BJ (cell line): ENCODE results near the gene TRIM6. TPM values are rescaled to one million over a fixed set of nuclear protein-coding genes. Genes with fewer than 3 reads are reported as not detected.
"Not testable (repeated sequence)": the region's sequence is repeated elsewhere in the genome, so short reads cannot be mapped to it uniquely, and the experiment has no call there.

Experiments
- CTCF ChIA-PET: fragments of 350-600 bp; formaldehyde crosslinking; extraction: SDS; loops from one replicate; lab custom pipeline; 2021; ENCODE audit warnings: antibody characterized with exemption, inconsistent platforms; lab: Yijun Ruan, JAX
- POLR2A ChIA-PET: fragments of 300-600 bp; sonication (Branson Sonifier 250); formaldehyde crosslinking; extraction: SDS; loops from one replicate; lab custom pipeline; 2021; ENCODE audit warnings: antibody characterized with exemption; lab: Charles Lee
- DNase-seq: peaks from one replicate; pipeline ENCODE4 v3.0.0-alpha.2; 2011; ENCODE audit warnings: low read depth
- H3K27me3 ChIP-seq: 2 replicates; pipeline ENCODE4 v1.6.0; 2011; ENCODE audit warnings: low read length; ENCODE audit not compliant: control insufficient read depth, insufficient read depth
- H3K36me3 ChIP-seq: 2 replicates; pipeline ENCODE4 v1.5.1; 2011; ENCODE audit warnings: low read length; ENCODE audit not compliant: control insufficient read depth, insufficient read depth
- H3K4me3 ChIP-seq: 2 replicates; pipeline ENCODE4 v1.5.1; 2011; ENCODE audit warnings: low read depth, mild to moderate bottlenecking, control low read depth, low read length
- CTCF ChIP-seq: IDR thresholded peaks from 2 replicates; pipeline ENCODE4 v1.5.1; 2011; ENCODE audit warnings: low read depth, mild to moderate bottlenecking, control low read depth, inconsistent platforms, low read length, moderate library complexity; ENCODE audit not compliant: insufficient read depth
- polyA plus RNA-seq: library from polyadenylated mRNA; depleted of rRNA; stranded (reverse); fragments of >200 nt; gene quantifications from 2 replicates; pipeline ENCODE4 v1.2.3, GENCODE V29; 2011

TRIM6 gene
- polyA plus RNA-seq, 1 experiment, result 3.8 TPM

- POLR2A ChIA-PET, result no interaction called here
- Histone ChIP-seq H3K4me3 (no peak overlapping the region), H3K36me3 (no peaks in the 10 kb centered on the region), H3K27me3 (0 out of 2 replicates have a peak, but pooled peaks cover 2% of the 10 kb centered on the region)
- no peak for TF ChIP-seq CTCF
- no peak for DNase-seq
- CTCF ChIA-PET, result no interaction called here
These were observed 21.3 kb upstream of the TRIM6 start for GRCh38 chr11:5575152-5575551.

GRCh38 chr11:5577101-5577500 is 19.3 kb upstream of the TRIM6 start:
- H3K36me3 ChIP-seq, result no peaks in the 10 kb centered on the region
- no peak overlapping the region for H3K4me3 ChIP-seq
- CTCF ChIA-PET, result interaction anchor here (1.5 kb wide), 1 partner anchor 8 kb away, joined by 3 read pairs; no protein-coding TSS in a partner anchor
- no peak for DNase-seq
- POLR2A ChIA-PET, result no interaction called here
- TF ChIP-seq CTCF, result no peak
- H3K27me3 ChIP-seq, result 0 out of 2 replicates have a peak, but pooled peaks cover 2% of the 10 kb centered on the region

- no peaks in the 10 kb centered on the region for H3K36me3 ChIP-seq
- H3K27me3 ChIP-seq, result 0 out of 2 replicates have a peak, but pooled peaks cover 2% of the 10 kb centered on the region
- POLR2A ChIA-PET, result no interaction called here
- CTCF ChIA-PET, result interaction anchor here (1.0 kb wide), 1 partner anchor 20 kb away, joined by 3 read pairs; no protein-coding TSS in a partner anchor
- no peak for DNase-seq
- H3K4me3 ChIP-seq, result no peak within 1 kb of the TSS
- TF ChIP-seq CTCF, result no peak
These were observed 15.9 kb upstream of the TRIM6 start, which contains the start of gene OR52B6 for GRCh38 chr11:5580577-5580976. OR52B6 (plus strand) TSS chr11:5580877; CDS start chr11:5580877, 0 bp downstream.

GRCh38 chr11:5581014-5581413 is 15.4 kb upstream of the TRIM6 start:
- 0 out of 2 replicates have a peak, but pooled peaks cover 2% of the 10 kb centered on the region for H3K27me3 ChIP-seq
- ChIA-PET POLR2A (no interaction called here), CTCF (no interaction called here)
- DNase-seq, result no peak
- no peak overlapping the region for H3K4me3 ChIP-seq
- no peak for TF ChIP-seq CTCF
- H3K36me3 ChIP-seq, result no peaks in the 10 kb centered on the region

- H3K36me3 ChIP-seq, H3K4me3 ChIP-seq, CTCF ChIA-PET, H3K27me3 ChIP-seq, DNase-seq, POLR2A ChIA-PET: not testable (repeated sequence)
These were observed 12.0 kb upstream of the TRIM6 start for GRCh38 chr11:5584458-5584857.

GRCh38 chr11:5589906-5590305 is 6.5 kb upstream of the TRIM6 start:
- CTCF ChIA-PET, result interaction anchor here (0.6 to 1.0 kb wide), 2 partner anchors 64 to 789 kb away, joined by 3 to 4 read pairs; no protein-coding TSS in a partner anchor
- DNase-seq, H3K36me3 ChIP-seq, H3K4me3 ChIP-seq, POLR2A ChIA-PET, H3K27me3 ChIP-seq: not testable (repeated sequence)
